ENCODE data around the gene DNAJA2. TPM values are rescaled to one million over a fixed set of nuclear protein-coding genes. Genes with fewer than 3 reads are reported as not detected.
A peak's percentile ranks its signal among the peaks of the same experiment; 100 is the strongest.

Gene DNAJA2
- polyA plus RNA-seq, 2 of the 4 experiments (the other 2 are of a cell fraction), result 33.7 to 82.3 TPM

DNA sequence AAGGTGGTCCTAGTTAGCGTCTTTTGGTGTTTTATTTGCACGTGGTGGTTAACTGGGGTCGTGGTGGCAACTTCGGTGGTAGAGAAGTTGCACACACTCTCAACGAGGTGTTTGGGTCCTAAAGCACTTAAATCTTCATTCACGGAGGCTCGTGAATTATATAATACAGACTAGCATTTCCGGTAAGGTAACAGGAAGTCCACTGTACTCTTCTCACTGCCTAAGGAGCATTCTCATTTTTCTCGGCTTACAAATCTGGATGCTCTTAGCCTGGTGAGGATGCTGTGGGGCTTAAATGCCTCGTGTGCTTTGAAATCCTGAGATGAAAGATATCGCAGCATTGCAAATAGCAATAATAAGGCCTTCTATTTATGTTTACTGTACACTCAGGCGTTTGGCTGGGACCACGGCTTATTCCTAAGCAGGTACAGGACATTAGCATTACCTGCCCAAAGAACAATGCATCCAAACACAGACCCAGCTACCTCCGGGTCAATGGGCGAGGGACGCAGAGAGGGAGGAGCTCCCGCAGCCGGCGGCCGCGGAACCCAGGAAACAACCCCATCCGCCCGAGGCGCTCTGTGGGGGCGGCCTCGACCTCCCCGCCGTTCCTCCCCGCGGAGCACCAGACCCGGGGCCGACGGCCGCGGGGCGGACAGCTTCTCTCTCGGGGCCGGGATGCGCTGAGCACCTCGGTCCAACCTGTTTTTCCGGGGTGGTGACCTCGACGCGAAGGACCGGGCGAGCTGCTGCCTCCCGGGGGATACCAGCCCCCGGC is 856 bp downstream of the DNAJA2 start:
- peak; percentile 47 to 66 for ATAC-seq
- Histone ChIP-seq H3K4me3 (peak overlapping the region; percentile 94), H3K27ac (peak overlapping the region; percentile 97 to 99), H3K9me3 (no peaks in the 10 kb centered on the region), H3K4me2 (peak overlapping the region; percentile 96), H3K4me1 (peaks cover 41% of the 10 kb centered on the region)
- 3% methylated on average over 34 of the region's 48 CpGs for WGBS (ENCODE audit: missing lambda C conversion rate)
- TF ChIP-seq, protein P1, sequence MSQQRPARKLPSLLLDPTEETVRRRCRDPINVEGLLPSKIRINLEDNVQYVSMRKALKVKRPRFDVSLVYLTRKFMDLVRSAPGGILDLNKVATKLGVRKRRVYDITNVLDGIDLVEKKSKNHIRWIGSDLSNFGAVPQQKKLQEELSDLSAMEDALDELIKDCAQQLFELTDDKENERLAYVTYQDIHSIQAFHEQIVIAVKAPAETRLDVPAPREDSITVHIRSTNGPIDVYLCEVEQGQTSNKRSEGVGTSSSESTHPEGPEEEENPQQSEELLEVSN (IDR thresholded peaks at IDR 0.05; ENCODE audit: borderline replicate concordance, low read depth), result no peak
- TF ChIP-seq FOSL2 (IDR thresholded peaks at IDR 0.05), result no peak
- no peak for TF ChIP-seq FOSL2 (CRISPR knock-in tag; IDR thresholded peaks at IDR 0.05)
- no peak for TF ChIP-seq JUNB (IDR thresholded peaks at IDR 0.05)
- no peak for TF ChIP-seq PHF8 (IDR thresholded peaks at IDR 0.05; ENCODE audit: borderline replicate concordance, low read depth)
- no peak for TF ChIP-seq ZSCAN20 (CRISPR knock-in tag; IDR thresholded peaks at IDR 0.05)
- TF ChIP-seq CBX8 (IDR thresholded peaks at IDR 0.05), result no peak
- TF ChIP-seq FOXS1 (CRISPR knock-in tag; IDR thresholded peaks at IDR 0.05), result no peak
- TF ChIP-seq MYC (IDR thresholded peaks at IDR 0.05; ENCODE audit: borderline replicate concordance, low read length), result no peak
- no peak for TF ChIP-seq KDM1A (IDR thresholded peaks at IDR 0.05; ENCODE audit: low read depth)
- no peak for TF ChIP-seq NPAS2 (CRISPR knock-in tag; IDR thresholded peaks at IDR 0.05; ENCODE audit: borderline replicate concordance)
- no peak for TF ChIP-seq SREBF2 (IDR thresholded peaks at IDR 0.05)
- no peak for TF ChIP-seq ZNF302 (CRISPR knock-in tag; IDR thresholded peaks at IDR 0.05)
- TF ChIP-seq JUN (IDR thresholded peaks at IDR 0.05), result no peak
- TF ChIP-seq HOXB13 (CRISPR knock-in tag; IDR thresholded peaks at IDR 0.05; ENCODE audit: low read depth), result no peak
- TF ChIP-seq, protein P2, sequence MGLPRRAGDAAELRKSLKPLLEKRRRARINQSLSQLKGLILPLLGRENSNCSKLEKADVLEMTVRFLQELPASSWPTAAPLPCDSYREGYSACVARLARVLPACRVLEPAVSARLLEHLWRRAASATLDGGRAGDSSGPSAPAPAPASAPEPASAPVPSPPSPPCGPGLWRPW (IDR thresholded peaks at IDR 0.05), result no peak
- TF ChIP-seq POLR2A (IDR thresholded peaks at IDR 0.05; ENCODE audit: low read length), result no peak
- TF ChIP-seq TFCP2L1 (CRISPR knock-in tag; IDR thresholded peaks at IDR 0.05), result no peak
- no peak for TF ChIP-seq RNF2 (IDR thresholded peaks at IDR 0.05; ENCODE audit: borderline replicate concordance, low read depth)
- no peak for TF ChIP-seq NFE2L2 (conservative IDR thresholded peaks at IDR 0.05; ENCODE audit: low read length)
- TF ChIP-seq, protein P3, sequence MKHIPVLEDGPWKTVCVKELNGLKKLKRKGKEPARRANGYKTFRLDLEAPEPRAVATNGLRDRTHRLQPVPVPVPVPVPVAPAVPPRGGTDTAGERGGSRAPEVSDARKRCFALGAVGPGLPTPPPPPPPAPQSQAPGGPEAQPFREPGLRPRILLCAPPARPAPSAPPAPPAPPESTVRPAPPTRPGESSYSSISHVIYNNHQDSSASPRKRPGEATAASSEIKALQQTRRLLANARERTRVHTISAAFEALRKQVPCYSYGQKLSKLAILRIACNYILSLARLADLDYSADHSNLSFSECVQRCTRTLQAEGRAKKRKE (CRISPR knock-in tag; IDR thresholded peaks at IDR 0.05; ENCODE audit: low read depth), result no peak
- no peak for FAIRE-seq
- CTCF ChIA-PET, result interaction anchor here (0.6 to 2.8 kb wide), 6 partner anchors 10 to 1192 kb away, joined by 3 to 11 read pairs (median 4); partner anchors contain the start of gene NETO2
- POLR2A ChIA-PET, result interaction anchor here (0.7 to 2.4 kb wide), 4 partner anchors 10 to 1192 kb away, joined by 5 to 11 read pairs (median 6); no protein-coding TSS in a partner anchor
- DNase-seq (ENCODE audit: low read depth in 1 of 2, low spot score in 1 of 2), result peak; percentile 28 to 56

DNA sequence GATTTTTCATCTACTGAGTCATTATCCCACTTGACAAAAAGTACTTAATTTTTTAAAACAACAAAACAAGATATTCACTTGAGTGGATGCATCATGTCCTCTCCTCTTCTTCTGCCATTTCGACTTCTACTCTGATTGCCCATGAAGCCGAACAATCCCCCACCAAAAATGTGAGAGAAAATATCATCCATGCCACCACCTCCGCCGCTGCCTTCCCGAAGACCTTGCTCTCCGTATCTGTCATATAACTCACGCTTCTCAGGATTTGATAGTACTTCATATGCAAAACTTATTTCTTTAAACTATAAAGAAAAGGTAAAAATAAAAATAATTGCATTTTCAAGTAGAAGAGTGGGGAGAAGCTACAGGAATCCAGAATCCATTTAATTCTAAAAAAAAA is 2.2 kb downstream of the DNAJA2 start:
- ChIA-PET POLR2A (no interaction called here), CTCF (interaction anchor here (1.1 kb wide), 1 partner anchor 9 kb away, joined by 3 read pairs; no protein-coding TSS in a partner anchor)
- H3K4me3 ChIP-seq, result no peak overlapping the region; the same call in 1 of the 3 replicates
- peak overlapping the region; percentile 96 for H3K4me2 ChIP-seq
- 93% methylated on average over 7 of the region's 7 CpGs for WGBS (ENCODE audit: missing lambda C conversion rate)
- ATAC-seq (no peak), FAIRE-seq (no peak), DNase-seq (ENCODE audit: low read depth in 1 of 2, low spot score in 1 of 2) (no peak)
- TF ChIP-seq POLR2A (IDR thresholded peaks at IDR 0.05; ENCODE audit: low read length), result no peak
- no peak for TF ChIP-seq EHF (CRISPR knock-in tag; IDR thresholded peaks at IDR 0.05)
- TF ChIP-seq KDM5A (IDR thresholded peaks at IDR 0.05), result no peak
- no peak for TF ChIP-seq HDAC2 (IDR thresholded peaks at IDR 0.05)
- no peak for TF ChIP-seq ZSCAN20 (CRISPR knock-in tag; IDR thresholded peaks at IDR 0.05)
- no peak for TF ChIP-seq GATA3 (IDR thresholded peaks at IDR 0.05; ENCODE audit: borderline replicate concordance)
- TF ChIP-seq HOXB13 (CRISPR knock-in tag; IDR thresholded peaks at IDR 0.05; ENCODE audit: low read depth), result no peak
- H3K4me1 ChIP-seq, result peaks cover 32% of the 10 kb centered on the region
- no peaks in the 10 kb centered on the region for H3K9me3 ChIP-seq
- no peak overlapping the region for H3K27ac ChIP-seq
